Right lobe of liver (tissue), 6 donors: ENCODE data around the gene SH3D21. TPM values are rescaled to one million over a fixed set of nuclear protein-coding genes. Genes with fewer than 3 reads are reported as not detected.

Experiments
- ATAC-seq, 4 donors: fragments of 200-7000 bp; cut with Tn5 transposase; one replicate each; pipeline ENCODE4 v1.9.1; 2020; ENCODE audit warnings: mild to moderate bottlenecking in 4 of 4, moderate library complexity in 4 of 4
- DNase-seq, 3 donors: peaks; one replicate each; pipeline ENCODE4 v3.0.0-alpha.2; 2020
- H3K27ac ChIP-seq, 3 donors: fragments of 200-600 bp; one replicate each; pipeline ENCODE4 v1.8.0; 2022
- H3K27me3 ChIP-seq, 2 donors: fragments of 200-600 bp; one replicate each; pipeline ENCODE4 v1.8.0; 2022
- H3K36me3 ChIP-seq, 4 donors: fragments of 200-600 bp; sonication (generic) in 1 of 4; one replicate each; pipeline versions ENCODE4 v1.5.1 to v1.8.0; 2017 to 2022; ENCODE audit warnings: control low read depth in 1 of 4
- H3K4me1 ChIP-seq, 4 donors: fragments of 200-600 bp; sonication (generic) in 1 of 4; one replicate each; pipeline versions ENCODE4 v1.5.1 to v1.8.0; 2017 to 2022; ENCODE audit warnings: control low read depth in 1 of 4
- H3K4me3 ChIP-seq, 3 donors: fragments of 200-600 bp; one replicate each; pipeline ENCODE4 v1.8.0; 2022
- H3K9me3 ChIP-seq, 4 donors: fragments of 200-600 bp; sonication (generic) in 1 of 4; one replicate each; pipeline versions ENCODE4 v1.5.1 to v1.8.0; 2017 to 2022; ENCODE audit warnings: control low read depth in 1 of 4
- CTCF ChIP-seq, 4 donors: fragments of 200-600 bp in 3 of 4; fragments of 450-650 bp in 1 of 4; IDR thresholded peaks; one replicate each; pipeline versions ENCODE4 v1.5.1 to v1.8.0; 2016 to 2022; ENCODE audit warnings: antibody characterized with exemption in 4 of 4, mild to moderate bottlenecking in 2 of 4
- POLR2A ChIP-seq: fragments of 450-650 bp; IDR thresholded peaks from one replicate; pipeline ENCODE4 v1.6.1; 2017; ENCODE audit warnings: antibody characterized with exemption, mild to moderate bottlenecking
- WGBS: methylation state at CpG from one replicate; pipeline ENCODE4 v1.1.6; 2018; ENCODE audit warnings: low coverage, low lambda C conversion rate; ENCODE audit not compliant: insufficient coverage; ENCODE audit errors: missing lambda C conversion rate; 5-methylcytosine and 5-hydroxymethylcytosine counted together
- intact Hi-C, 2 donors: fragments of 100-400 bp; cut with DNase I; formaldehyde crosslinking; loops; one replicate each; pipeline versions ENCODE4 v1.11.2 to v1.14.1; 2022
- total RNA-seq, 6 experiments: library from RNA; depleted of rRNA in 2 of 6; stranded (reverse); fragments of >200 nt in 2 of 6; fragmentation: NEBNext Ultra II Directional in 3 of 6; extraction: Animal tissue kit (Norgen Biotek cat#: 25700) in 3 of 6; gene quantifications; one replicate each; pipeline versions ENCODE4 v1.1.0 to v1.2.4, GENCODE V29; 2016 to 2023
- donor health status: DM: no; HTN: yes; CAD: no.
- donor health status: DM: no; HTN: no; CAD: no.
- donor health status: DM: no; HTN: no; CAD: no.
- donor health status: DM: no; HTN: yes; CAD: no.
- donor health status: DM: no; HTN: yes; CAD: no.

The SH3D21 gene
- total RNA-seq, 6 experiments from 2014 or later = 0.50 to 5.1 (median 1.2) TPM

GRCh38 chr1:36328088-36328480 lies 21.9 kb downstream of the SH3D21 start:
- no peak overlapping the region for H3K27ac ChIP-seq
- DNase-seq = no peak

GRCh38 chr1:36328713-36329112 lies 22.5 kb downstream of the SH3D21 start:
- 49% methylated on average over 4 of the region's 6 CpGs for WGBS
- peak in 1 of 3 donors; percentile 62 for DNase-seq
- peak; percentile 67 to 80 (median 74) for ATAC-seq
- H3K4me1 ChIP-seq = peaks cover 0 to 9% (median 4%) of the 10 kb centered on the region in 4 donors
- H3K9me3 ChIP-seq = no peaks in the 10 kb centered on the region
- H3K4me3 ChIP-seq = no peak overlapping the region
- no peak overlapping the region for H3K27ac ChIP-seq
- H3K27me3 ChIP-seq = no peaks in the 10 kb centered on the region
- H3K36me3 ChIP-seq = no peaks in the 10 kb centered on the region
- intact Hi-C loops = no loop called here
- TF ChIP-seq POLR2A (no peak), CTCF (IDR thresholded peaks at IDR 0.05) (no peak)

More at GRCh38 chr1:36328088-36328480, 21.9 kb downstream of the SH3D21 start:
- no peak for TF ChIP-seq CTCF (IDR thresholded peaks at IDR 0.05)
- no peak for TF ChIP-seq POLR2A
- Histone ChIP-seq H3K36me3 (no peaks in the 10 kb centered on the region), H3K4me1 (peaks cover 0 to 9% (median 4%) of the 10 kb centered on the region in 4 donors), H3K9me3 (no peaks in the 10 kb centered on the region), H3K27me3 (no peaks in the 10 kb centered on the region), H3K4me3 (no peak overlapping the region)
- intact Hi-C loops = no loop called here
- WGBS = 83% methylated on average over 3 of the region's 6 CpGs
- ATAC-seq = no peak

GRCh38 chr1:36329817-36330216 lies 23.6 kb downstream of the SH3D21 start:
- DNase-seq (no peak), ATAC-seq (no peak)
- WGBS = no CpG with 5 or more reads among the region's 9 CpGs
- intact Hi-C loops = no loop called here
- no peaks in the 10 kb centered on the region for H3K36me3 ChIP-seq
- H3K4me1 ChIP-seq = peaks cover 0 to 5% (median 0%) of the 10 kb centered on the region in 4 donors
- no peaks in the 10 kb centered on the region for H3K27me3 ChIP-seq
- TF ChIP-seq POLR2A = no peak
- TF ChIP-seq CTCF (IDR thresholded peaks at IDR 0.05) = no peak
- H3K27ac ChIP-seq = no peak overlapping the region
- H3K4me3 ChIP-seq = no peak overlapping the region
- no peaks in the 10 kb centered on the region for H3K9me3 ChIP-seq

- DNase-seq = no peak
- Histone ChIP-seq H3K9me3 (no peaks in the 10 kb centered on the region), H3K4me1 (peaks cover 0 to 5% (median 0%) of the 10 kb centered on the region in 4 donors), H3K4me3 (no peak overlapping the region), H3K27ac (no peak overlapping the region), H3K27me3 (no peaks in the 10 kb centered on the region), H3K36me3 (no peaks in the 10 kb centered on the region)
- WGBS = 90% methylated on average over 14 of the region's 15 CpGs
- TF ChIP-seq CTCF (IDR thresholded peaks at IDR 0.05) (no peak), POLR2A (no peak)
- no peak for ATAC-seq
- intact Hi-C loops = no loop called here
Observed at GRCh38 chr1:36330940-36331339, 24.8 kb downstream of the SH3D21 start.

- Histone ChIP-seq H3K4me1 (no peaks in the 10 kb centered on the region), H3K9me3 (no peaks in the 10 kb centered on the region), H3K27me3 (no peaks in the 10 kb centered on the region), H3K4me3 (no peak overlapping the region), H3K36me3 (peaks cover 0 to 9% (median 3%) of the 10 kb centered on the region in 4 donors), H3K27ac (no peak overlapping the region)
- no peak for TF ChIP-seq POLR2A
- no peak for TF ChIP-seq CTCF (IDR thresholded peaks at IDR 0.05)
- no peak for DNase-seq
- peak in 1 of 4 donors; percentile 14 for ATAC-seq
- intact Hi-C loops = no loop called here
- 48% methylated on average over 3 of the region's 6 CpGs for WGBS
Observed at GRCh38 chr1:36337830-36338229, 31.7 kb downstream of the SH3D21 start.
